Activated B cell treated with CpG ODN at 0.5 μM for 24 hours (primary cell): Measurements from ENCODE around the gene MAP2K7. TPM values are rescaled to one million over a fixed set of nuclear protein-coding genes. Genes with fewer than 3 reads are reported as not detected.
"Not testable (repeated sequence)": the region's sequence is repeated elsewhere in the genome, so short reads cannot be mapped to it uniquely, and the experiment has no call there.

ENCODE experiments used
- ATAC-seq: fragments of 200-7000 bp; cut with Tn5 transposase; one replicate; pipeline ENCODE4 v1.10.0; 2021; ENCODE audit warnings: low read depth, mild to moderate bottlenecking, moderate library complexity
- CTCF ChIA-PET: fragments of 350-600 bp; sonication (Branson Sonifier 250); formaldehyde crosslinking; loops from one replicate; lab custom pipeline; 2021; ENCODE audit warnings: antibody characterized with exemption; lab: Charles Lee
- POLR2A ChIA-PET: fragments of 350-600 bp; sonication (Branson Sonifier 250); formaldehyde crosslinking; loops from one replicate; lab custom pipeline; 2021; ENCODE audit warnings: antibody characterized with exemption; lab: Charles Lee
- DNase-seq: peaks from one replicate; pipeline ENCODE4 v3.0.0; 2022
- H3K27ac Mint-ChIP-seq: one replicate; pipeline ENCODE4 v1.8.0; 2020; ENCODE audit warnings: mixed read lengths
- H3K27me3 Mint-ChIP-seq: one replicate; pipeline ENCODE4 v1.8.0; 2021; ENCODE audit warnings: mixed read lengths
- H3K36me3 Mint-ChIP-seq: one replicate; pipeline ENCODE4 v1.8.0; 2021; ENCODE audit warnings: low read depth, mixed read lengths
- H3K4me1 Mint-ChIP-seq: one replicate; pipeline ENCODE4 v1.8.0; 2021; ENCODE audit warnings: mixed read lengths
- H3K4me3 Mint-ChIP-seq: one replicate; pipeline ENCODE4 v1.8.0; 2020; ENCODE audit warnings: mild to moderate bottlenecking, mixed read lengths
- H3K9me3 Mint-ChIP-seq: one replicate; pipeline ENCODE4 v1.8.0; 2020; ENCODE audit warnings: mixed read lengths
- intact Hi-C: fragments of 100-400 bp; cut with micrococcal nuclease; formaldehyde crosslinking; loops from one replicate; pipeline ENCODE4 v1.15.1; 2024
- total RNA-seq: library from RNA; stranded (reverse); gene quantifications from 2 replicates; pipeline ENCODE4 v1.2.3, GENCODE V29; 2022
- TF ChIP-seq, protein P1 (sequence below): fragments of 200-600 bp; IDR thresholded peaks from one replicate; pipeline ENCODE4 v1.8.0; 2022; ENCODE audit warnings: antibody characterized with exemption, mild to moderate bottlenecking

The MAP2K7 gene
- total RNA-seq, 1 donor from 2014 or later, result 52.8 TPM

DNA sequence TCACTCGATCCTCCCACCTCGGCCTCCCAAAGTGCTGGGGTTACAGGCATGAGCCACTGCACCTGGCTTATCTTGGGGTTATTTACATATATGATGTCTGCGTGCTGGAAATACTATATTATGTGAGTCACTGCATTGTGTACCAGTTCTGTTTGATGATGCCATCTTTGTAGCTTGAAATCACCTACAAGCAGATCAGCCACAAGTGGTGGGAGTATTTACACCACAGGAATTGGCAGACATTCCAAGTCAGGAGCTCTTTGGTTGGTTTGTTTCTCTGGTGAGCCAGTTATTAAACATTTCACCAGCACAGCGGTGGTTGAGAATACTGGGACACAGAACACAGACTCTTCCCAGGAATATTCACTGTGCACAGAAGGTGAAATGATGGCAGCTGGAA, 44.3 kb downstream of the MAP2K7 start:
- DNase-seq, result no peak
- intact Hi-C loops, result no loop called here
- POLR2A ChIA-PET, result no interaction called here
- CTCF ChIA-PET, result no interaction called here
- no peak overlapping the region for H3K27ac Mint-ChIP-seq
- TF ChIP-seq, protein P1, sequence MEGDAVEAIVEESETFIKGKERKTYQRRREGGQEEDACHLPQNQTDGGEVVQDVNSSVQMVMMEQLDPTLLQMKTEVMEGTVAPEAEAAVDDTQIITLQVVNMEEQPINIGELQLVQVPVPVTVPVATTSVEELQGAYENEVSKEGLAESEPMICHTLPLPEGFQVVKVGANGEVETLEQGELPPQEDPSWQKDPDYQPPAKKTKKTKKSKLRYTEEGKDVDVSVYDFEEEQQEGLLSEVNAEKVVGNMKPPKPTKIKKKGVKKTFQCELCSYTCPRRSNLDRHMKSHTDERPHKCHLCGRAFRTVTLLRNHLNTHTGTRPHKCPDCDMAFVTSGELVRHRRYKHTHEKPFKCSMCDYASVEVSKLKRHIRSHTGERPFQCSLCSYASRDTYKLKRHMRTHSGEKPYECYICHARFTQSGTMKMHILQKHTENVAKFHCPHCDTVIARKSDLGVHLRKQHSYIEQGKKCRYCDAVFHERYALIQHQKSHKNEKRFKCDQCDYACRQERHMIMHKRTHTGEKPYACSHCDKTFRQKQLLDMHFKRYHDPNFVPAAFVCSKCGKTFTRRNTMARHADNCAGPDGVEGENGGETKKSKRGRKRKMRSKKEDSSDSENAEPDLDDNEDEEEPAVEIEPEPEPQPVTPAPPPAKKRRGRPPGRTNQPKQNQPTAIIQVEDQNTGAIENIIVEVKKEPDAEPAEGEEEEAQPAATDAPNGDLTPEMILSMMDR, result no peak
- peaks cover 12% of the 10 kb centered on the region for H3K4me1 Mint-ChIP-seq
- H3K4me3 Mint-ChIP-seq, result no peak overlapping the region
- H3K27me3 Mint-ChIP-seq, result no peaks in the 10 kb centered on the region
- peaks cover 4% of the 10 kb centered on the region for H3K36me3 Mint-ChIP-seq
- ATAC-seq, result no peak
- H3K9me3 Mint-ChIP-seq, result no peaks in the 10 kb centered on the region

- DNase-seq (no peak), ATAC-seq (no peak)
- H3K4me1 Mint-ChIP-seq, result no peaks in the 10 kb centered on the region
- H3K4me3 Mint-ChIP-seq, result no peak overlapping the region
- H3K36me3 Mint-ChIP-seq, result peaks cover 6% of the 10 kb centered on the region
- TF ChIP-seq, protein P1, result no peak
- CTCF ChIA-PET, result no interaction called here
- H3K27ac Mint-ChIP-seq, result no peak overlapping the region
- intact Hi-C loops, result no loop called here
- no peaks in the 10 kb centered on the region for H3K9me3 Mint-ChIP-seq
- no peaks in the 10 kb centered on the region for H3K27me3 Mint-ChIP-seq
- POLR2A ChIA-PET, result interaction anchor here (0.7 kb wide), 1 partner anchor 145 kb away, joined by 8 read pairs; no protein-coding TSS in a partner anchor
Measured at GRCh38 chr19:7953060-7953459, 49.4 kb downstream of the MAP2K7 start.

DNA sequence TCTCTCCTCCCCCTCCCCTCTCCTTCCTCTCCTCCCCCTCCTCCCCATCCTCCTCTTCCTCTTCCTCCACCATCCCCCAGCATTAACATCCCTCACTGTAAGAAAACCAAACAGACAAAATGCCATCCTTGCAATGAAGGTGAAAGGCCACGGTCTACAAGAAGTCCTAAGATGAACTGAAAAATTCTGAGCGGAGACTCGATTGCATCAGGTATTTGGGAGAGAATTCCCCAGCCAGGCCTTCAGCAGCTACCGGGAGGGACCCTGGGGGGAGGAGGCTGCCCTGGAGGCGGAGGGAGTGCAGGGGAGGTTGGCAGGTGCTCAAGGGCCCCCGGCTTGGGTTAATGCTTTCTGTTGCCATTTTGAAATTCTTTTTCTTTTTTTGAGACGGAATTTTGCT, 49.9 kb downstream of the MAP2K7 start:
- H3K27me3 Mint-ChIP-seq, result no peaks in the 10 kb centered on the region
- intact Hi-C loops, result no loop called here
- ATAC-seq, result no peak
- H3K27ac Mint-ChIP-seq, result no peak overlapping the region
- CTCF ChIA-PET, result interaction anchor here (0.7 kb wide), 1 partner anchor 156 kb away, joined by 3 read pairs; no protein-coding TSS in a partner anchor
- peaks cover 11% of the 10 kb centered on the region for H3K36me3 Mint-ChIP-seq
- POLR2A ChIA-PET, result no interaction called here
- H3K4me1 Mint-ChIP-seq, result no peaks in the 10 kb centered on the region
- DNase-seq, result no peak
- no peaks in the 10 kb centered on the region for H3K9me3 Mint-ChIP-seq
- no peak overlapping the region for H3K4me3 Mint-ChIP-seq
- TF ChIP-seq, protein P1, result no peak

DNA sequence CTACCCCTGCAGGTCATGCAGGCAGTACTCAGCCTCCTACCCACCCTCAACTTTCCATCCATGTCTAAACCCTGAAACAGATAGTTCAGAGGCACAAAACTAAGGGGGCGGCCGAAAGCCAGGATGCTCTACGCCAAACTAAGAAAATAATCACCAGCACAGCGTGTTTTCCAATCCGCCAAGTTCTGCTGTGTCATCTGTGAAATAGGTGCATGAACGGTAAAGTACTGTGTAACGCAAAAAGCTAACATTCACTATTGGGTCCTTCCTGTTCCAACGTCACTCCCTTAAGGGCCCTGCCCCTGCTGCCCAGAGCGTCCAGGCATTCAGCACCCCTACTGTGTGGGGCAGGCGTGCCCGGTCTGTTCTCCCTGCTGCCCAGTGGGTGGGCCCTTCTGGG, 52.0 kb downstream of the MAP2K7 start:
- peaks cover 21% of the 10 kb centered on the region for H3K36me3 Mint-ChIP-seq
- H3K4me1 Mint-ChIP-seq, result no peaks in the 10 kb centered on the region
- TF ChIP-seq, protein P1, result no peak
- POLR2A ChIA-PET, result interaction anchor here (0.6 to 0.7 kb wide), 2 partner anchors 619 to 1747 kb away, joined by 9 to 13 read pairs; no protein-coding TSS in a partner anchor
- H3K4me3 Mint-ChIP-seq, result no peak overlapping the region
- H3K27me3 Mint-ChIP-seq, result no peaks in the 10 kb centered on the region
- DNase-seq (no peak), ATAC-seq (no peak)
- CTCF ChIA-PET, result no interaction called here
- no peak overlapping the region for H3K27ac Mint-ChIP-seq
- intact Hi-C loops, result no loop called here
- no peaks in the 10 kb centered on the region for H3K9me3 Mint-ChIP-seq

DNA sequence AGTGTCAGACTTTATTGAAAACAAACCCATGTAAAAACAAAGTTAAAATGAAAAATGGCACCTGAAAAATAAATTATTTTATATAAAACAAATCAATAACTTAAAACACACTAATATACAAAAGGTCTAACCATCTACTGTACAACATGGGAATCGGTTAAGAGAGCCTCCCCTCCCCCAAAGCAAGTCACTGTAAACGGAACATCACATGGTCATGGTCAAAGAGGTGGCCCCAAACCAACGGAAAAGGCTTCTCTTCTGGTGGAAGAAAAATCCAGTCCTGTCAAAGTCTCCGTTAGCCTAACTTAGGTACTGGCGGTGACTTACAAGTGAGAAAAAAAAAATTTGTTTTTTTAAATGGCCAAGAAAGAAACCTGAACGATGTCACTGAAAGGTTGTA, 55.5 kb downstream of the MAP2K7 start:
- ChIA-PET POLR2A (no interaction called here), CTCF (interaction anchor here (1.5 kb wide), 1 partner anchor 15 kb away, joined by 3 read pairs; no protein-coding TSS in a partner anchor)
- Mint-ChIP-seq H3K9me3 (no peaks in the 10 kb centered on the region), H3K36me3 (peaks cover 50% of the 10 kb centered on the region), H3K27me3 (no peaks in the 10 kb centered on the region), H3K27ac (no peak overlapping the region), H3K4me3 (no peak overlapping the region), H3K4me1 (no peaks in the 10 kb centered on the region)
- intact Hi-C loops, result no loop called here
- ATAC-seq (no peak), DNase-seq (no peak)
- TF ChIP-seq, protein P1, result no peak

- H3K27ac Mint-ChIP-seq, H3K4me1 Mint-ChIP-seq, intact Hi-C loops, H3K9me3 Mint-ChIP-seq, DNase-seq, H3K27me3 Mint-ChIP-seq, ATAC-seq, H3K4me3 Mint-ChIP-seq, POLR2A ChIA-PET: not testable (repeated sequence)
- H3K36me3 Mint-ChIP-seq, result peaks cover 62% of the 10 kb centered on the region
- CTCF ChIA-PET, result interaction anchor here (1.6 kb wide), 1 partner anchor 14 kb away, joined by 3 read pairs; no protein-coding TSS in a partner anchor
Measured at GRCh38 chr19:7961082-7961481, 57.4 kb downstream of the MAP2K7 start.
